Ectodermal cell (in vitro differentiated cells): Measurements from ENCODE around the gene LARP4.
"Not testable (repeated sequence)": the region's sequence is repeated elsewhere in the genome, so short reads cannot be mapped to it uniquely, and the experiment has no call there.

Experiments
- H3K27ac ChIP-seq: 2 replicates; pipeline ENCODE4 v1.7.0; 2013; ENCODE audit warnings: mild to moderate bottlenecking, low read depth, low read length; ENCODE audit not compliant: insufficient read depth, poor library complexity, severe bottlenecking
- H3K27me3 ChIP-seq: 2 replicates; pipeline ENCODE4 v1.7.0; 2013; ENCODE audit warnings: mild to moderate bottlenecking, low read length; ENCODE audit not compliant: insufficient read depth, control insufficient read depth, poor library complexity, severe bottlenecking
- H3K36me3 ChIP-seq: one replicate; pipeline ENCODE4 v1.7.0; 2013; ENCODE audit warnings: low read length; ENCODE audit not compliant: control insufficient read depth, insufficient read depth
- H3K4me1 ChIP-seq: one replicate; pipeline ENCODE4 v1.7.0; 2013; ENCODE audit warnings: low read length; ENCODE audit not compliant: control insufficient read depth, insufficient read depth
- H3K4me3 ChIP-seq: 2 replicates; pipeline ENCODE4 v1.7.0; 2013; ENCODE audit warnings: low read depth, low read length, control low read depth; ENCODE audit not compliant: insufficient read depth
- H3K9me3 ChIP-seq: 2 replicates; pipeline ENCODE4 v1.7.0; 2013; ENCODE audit warnings: mild to moderate bottlenecking, low read length, moderate library complexity; ENCODE audit not compliant: control insufficient read depth
- WGBS, 2 experiments: methylation state at CpG; one replicate each; pipeline ENCODE4 v1.1.7; 2013; ENCODE audit warnings: missing lambda C conversion rate in 2 of 2; 5-methylcytosine and 5-hydroxymethylcytosine counted together

LARP4 gene

GRCh38 chr12:50400104-50400637 lies 514 bp upstream of the LARP4 start:
- peak overlapping the region; percentile 85 for H3K27ac ChIP-seq
- H3K4me1 ChIP-seq: peaks cover 7% of the 10 kb centered on the region

GRCh38 chr12:50401500-50402081 lies 906 bp downstream of the LARP4 start:
- H3K4me3 ChIP-seq: peak overlapping the region; percentile 69
- no peaks in the 10 kb centered on the region for H3K9me3 ChIP-seq
- peaks cover 7% of the 10 kb centered on the region for H3K4me1 ChIP-seq
- no peaks in the 10 kb centered on the region for H3K36me3 ChIP-seq
- H3K27ac ChIP-seq: peak overlapping the region; percentile 72
- 2% methylated on average over 16 of the region's 16 CpGs for WGBS, 2 experiments
- H3K27me3 ChIP-seq: no peaks in the 10 kb centered on the region

More at GRCh38 chr12:50400104-50400637, 514 bp upstream of the LARP4 start:
- no peaks in the 10 kb centered on the region for H3K36me3 ChIP-seq
- no peaks in the 10 kb centered on the region for H3K9me3 ChIP-seq
- no peaks in the 10 kb centered on the region for H3K27me3 ChIP-seq
- 40 to 41% methylated on average over 8 of the region's 8 CpGs for WGBS, 2 experiments
- H3K4me3 ChIP-seq: peak overlapping the region; percentile 69

- H3K27me3 ChIP-seq: no peaks in the 10 kb centered on the region
- WGBS, 2 experiments: 73 to 80% methylated on average over 7 of the region's 7 CpGs
- H3K4me3 ChIP-seq: peak overlapping the region; percentile 69
- no peaks in the 10 kb centered on the region for H3K9me3 ChIP-seq
- H3K4me1 ChIP-seq: peaks cover 7% of the 10 kb centered on the region
- H3K27ac ChIP-seq: peak overlapping the region; percentile 33
- H3K36me3 ChIP-seq: no peaks in the 10 kb centered on the region
Measured at GRCh38 chr12:50402264-50403000, 1.7 kb downstream of the LARP4 start.

- no peak overlapping the region for H3K27ac ChIP-seq
- no peaks in the 10 kb centered on the region for H3K36me3 ChIP-seq
- 86 to 90% methylated on average over 3 of the region's 3 CpGs for WGBS, 2 experiments
- H3K4me1 ChIP-seq: peaks cover 7% of the 10 kb centered on the region
- H3K9me3 ChIP-seq: no peaks in the 10 kb centered on the region
- no peaks in the 10 kb centered on the region for H3K27me3 ChIP-seq
- peak overlapping the region; percentile 69 for H3K4me3 ChIP-seq
Measured at GRCh38 chr12:50403001-50403440, 2.3 kb downstream of the LARP4 start.

- Histone ChIP-seq H3K4me1 (peaks cover 7% of the 10 kb centered on the region), H3K9me3 (no peaks in the 10 kb centered on the region), H3K27me3 (no peaks in the 10 kb centered on the region), H3K27ac (no peak overlapping the region), H3K4me3 (no peak overlapping the region), H3K36me3 (no peaks in the 10 kb centered on the region)
- WGBS, 2 experiments: 95 to 96% methylated on average over 8 of the region's 8 CpGs
Measured at GRCh38 chr12:50404307-50404706, 3.6 kb downstream of the LARP4 start.

GRCh38 chr12:50411051-50411660 lies 10.5 kb downstream of the LARP4 start:
- no peak overlapping the region for H3K27ac ChIP-seq
- H3K4me3 ChIP-seq: no peak overlapping the region
- no peaks in the 10 kb centered on the region for H3K4me1 ChIP-seq
- H3K9me3 ChIP-seq: no peaks in the 10 kb centered on the region
- no peaks in the 10 kb centered on the region for H3K36me3 ChIP-seq
- WGBS, 2 experiments: 91 to 92% methylated on average over 8 to 9 of the region's 9 CpGs
- H3K27me3 ChIP-seq: no peaks in the 10 kb centered on the region

GRCh38 chr12:50415899-50416479 lies 15.3 kb downstream of the LARP4 start:
- 94 to 97% methylated on average over 6 of the region's 6 CpGs for WGBS, 2 experiments
- H3K27ac ChIP-seq: no peak overlapping the region
- H3K4me3 ChIP-seq: no peak overlapping the region
- H3K4me1 ChIP-seq: no peaks in the 10 kb centered on the region
- H3K36me3 ChIP-seq: no peaks in the 10 kb centered on the region
- no peaks in the 10 kb centered on the region for H3K9me3 ChIP-seq
- no peaks in the 10 kb centered on the region for H3K27me3 ChIP-seq

GRCh38 chr12:50419112-50419909 lies 18.6 kb downstream of the LARP4 start:
- Histone ChIP-seq H3K4me1 (no peaks in the 10 kb centered on the region), H3K9me3 (no peaks in the 10 kb centered on the region), H3K27ac (no peak overlapping the region), H3K27me3 (no peaks in the 10 kb centered on the region), H3K36me3 (no peaks in the 10 kb centered on the region), H3K4me3 (no peak overlapping the region)
- 70 to 86% methylated on average over 5 of the region's 5 CpGs for WGBS, 2 experiments

GRCh38 chr12:50422855-50423254 lies 22.2 kb downstream of the LARP4 start:
- H3K9me3 ChIP-seq, H3K4me3 ChIP-seq, H3K27ac ChIP-seq, H3K36me3 ChIP-seq, H3K27me3 ChIP-seq, H3K4me1 ChIP-seq: not testable (repeated sequence)
- WGBS, 2 experiments: 93 to 96% methylated on average over 10 of the region's 10 CpGs
